ENCODE data around the gene SPOCK2.

SPOCK2 gene

GRCh38 chr10:72074574-72075375, 13.6 kb downstream of the SPOCK2 start:
- DNase-seq (ENCODE audit: extremely low read depth in 1 of 2, low read depth in 1 of 2) = no peak

GRCh38 chr10:72073708-72074573, 14.4 kb downstream of the SPOCK2 start:
- no peak for DNase-seq (ENCODE audit: extremely low read depth in 1 of 2, low read depth in 1 of 2)

- no peak for DNase-seq (ENCODE audit: extremely low read depth in 1 of 2, low read depth in 1 of 2)
These were observed 15.7 kb downstream of the SPOCK2 start for GRCh38 chr10:72072639-72073038.

GRCh38 chr10:72072046-72072445, 16.3 kb downstream of the SPOCK2 start:
- no peak for DNase-seq (ENCODE audit: extremely low read depth in 1 of 2, low read depth in 1 of 2)

GRCh38 chr10:72069751-72070526, 18.4 kb downstream of the SPOCK2 start:
- no peak for DNase-seq (ENCODE audit: extremely low read depth in 1 of 2, low read depth in 1 of 2)

GRCh38 chr10:72068901-72069446, 19.4 kb downstream of the SPOCK2 start:
- DNase-seq (ENCODE audit: extremely low read depth in 1 of 2, low read depth in 1 of 2) = no peak

GRCh38 chr10:72068126-72068765, 20.1 kb downstream of the SPOCK2 start:
- no peak for DNase-seq (ENCODE audit: extremely low read depth in 1 of 2, low read depth in 1 of 2)

- DNase-seq (ENCODE audit: extremely low read depth in 1 of 2, low read depth in 1 of 2) = no peak
These were observed 20.8 kb downstream of the SPOCK2 start for GRCh38 chr10:72067463-72068125.

- no peak for DNase-seq (ENCODE audit: extremely low read depth in 1 of 2, low read depth in 1 of 2)
These were observed 21.8 kb downstream of the SPOCK2 start for GRCh38 chr10:72066318-72067284.

GRCh38 chr10:72065439-72066025, 22.8 kb downstream of the SPOCK2 start:
- no peak for DNase-seq (ENCODE audit: extremely low read depth in 1 of 2, low read depth in 1 of 2)

- no peak for DNase-seq (ENCODE audit: extremely low read depth in 1 of 2, low read depth in 1 of 2)
These were observed 24.5 kb downstream of the SPOCK2 start for GRCh38 chr10:72063703-72064391.

GRCh38 chr10:72062832-72063702, 25.3 kb downstream of the SPOCK2 start:
- no peak for DNase-seq (ENCODE audit: extremely low read depth in 1 of 2, low read depth in 1 of 2)

GRCh38 chr10:72062382-72062781, 26.0 kb downstream of the SPOCK2 start:
- no peak for DNase-seq (ENCODE audit: extremely low read depth in 1 of 2, low read depth in 1 of 2)

- DNase-seq (ENCODE audit: extremely low read depth in 1 of 2, low read depth in 1 of 2) = no peak
These were observed 26.4 kb downstream of the SPOCK2 start for GRCh38 chr10:72061930-72062329.

- no peak for DNase-seq (ENCODE audit: extremely low read depth in 1 of 2, low read depth in 1 of 2)
These were observed 26.9 kb downstream of the SPOCK2 start for GRCh38 chr10:72061491-72061890.

- DNase-seq (ENCODE audit: extremely low read depth in 1 of 2, low read depth in 1 of 2) = no peak
These were observed 28.2 kb downstream of the SPOCK2 start for GRCh38 chr10:72059843-72060822.

All from stimulated activated CD8-positive, alpha-beta memory T cell treated with anti-CD3 and anti-CD28 coated beads, Interleukin-7, amount 100 ng/mL, for 48 hours (primary cell).